COLO829 (cell line): Measurements from ENCODE around the gene GOLGA6B.
"Not testable (repeated sequence)": the region's sequence is repeated elsewhere in the genome, so short reads cannot be mapped to it uniquely, and the experiment has no call there.

Experiments
- DNase-seq: peaks from one replicate; pipeline ENCODE4 v3.0.0; 2012; ENCODE audit warnings: low spot score

The GOLGA6B gene, protein sequence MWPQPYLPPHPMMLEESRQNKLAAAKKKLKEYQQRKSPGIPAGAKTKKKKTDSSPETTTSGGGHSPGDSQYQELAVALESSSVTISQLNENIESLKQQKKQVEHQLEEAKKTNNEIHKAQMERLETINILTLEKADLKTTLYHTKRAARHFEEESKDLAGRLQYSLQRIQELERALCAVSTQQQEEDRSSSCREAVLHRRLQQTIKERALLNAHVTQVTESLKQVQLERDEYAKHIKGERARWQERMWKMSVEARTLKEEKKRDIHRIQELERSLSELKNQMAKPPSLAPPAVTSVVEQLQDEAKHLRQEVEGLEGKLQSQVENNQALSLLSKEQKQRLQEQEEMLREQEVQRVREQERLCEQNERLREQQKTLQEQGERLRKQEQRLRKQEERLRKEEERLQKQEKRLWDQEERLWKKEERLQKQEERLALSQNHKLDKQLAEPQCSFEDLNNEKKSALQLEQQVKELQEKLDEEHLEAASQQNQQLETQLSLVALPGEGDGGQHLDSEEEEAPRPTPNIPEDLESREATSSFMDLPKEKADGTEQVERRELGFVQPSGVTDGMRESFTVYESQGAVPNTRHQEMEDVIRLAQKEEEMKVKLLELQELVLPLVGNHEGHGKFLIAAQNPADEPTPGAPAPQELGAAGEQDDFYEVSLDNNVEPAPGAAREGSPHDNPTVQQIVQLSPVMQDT

DNA sequence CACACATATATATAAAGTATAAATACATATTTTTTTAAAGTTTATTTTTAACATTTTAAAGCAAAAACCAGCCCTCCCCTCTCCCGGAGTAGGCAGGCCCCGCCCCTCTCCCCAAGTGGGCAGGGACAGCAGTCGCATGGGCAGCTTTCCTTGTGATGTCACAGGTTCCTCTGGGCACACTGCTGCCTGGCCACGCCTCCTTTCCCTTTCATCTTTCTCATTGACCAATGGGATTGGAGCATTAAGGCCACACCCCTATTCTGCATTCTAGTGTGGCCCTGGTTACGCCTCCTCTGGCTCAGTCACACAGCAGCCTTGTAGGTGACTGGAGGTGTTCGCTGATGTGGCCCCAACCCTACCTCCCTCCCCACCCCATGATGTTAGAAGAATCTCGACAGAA is at the start of gene GOLGA6B:
Gene GOLGA6B (plus strand): TSS at position 301 of the 400 bp plus-strand sequence. CDS start 41 bp downstream, at position 342.
- DNase-seq, result not testable (repeated sequence)

DNA sequence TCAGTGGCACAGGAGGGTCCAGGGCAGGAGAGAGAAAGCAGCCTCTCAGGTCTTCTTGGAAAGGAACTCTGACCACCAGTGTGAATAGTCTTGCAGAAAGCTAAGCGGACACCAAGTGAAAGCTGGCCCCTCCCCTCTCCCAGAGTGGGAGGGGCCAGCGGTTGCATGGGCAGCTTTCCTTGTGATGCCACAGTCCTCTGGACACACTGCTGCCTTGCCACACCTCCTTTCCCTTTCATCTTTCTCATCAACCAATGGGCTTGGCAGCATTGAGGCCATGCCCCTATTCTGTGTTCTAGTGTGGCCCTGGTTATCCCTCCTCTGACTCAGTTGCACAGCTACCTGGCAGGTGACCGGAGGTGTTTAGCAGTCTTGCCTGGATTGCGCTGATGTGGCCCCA is 49.7 kb upstream of the GOLGA6B start:
- DNase-seq, result peak; percentile 21

DNA sequence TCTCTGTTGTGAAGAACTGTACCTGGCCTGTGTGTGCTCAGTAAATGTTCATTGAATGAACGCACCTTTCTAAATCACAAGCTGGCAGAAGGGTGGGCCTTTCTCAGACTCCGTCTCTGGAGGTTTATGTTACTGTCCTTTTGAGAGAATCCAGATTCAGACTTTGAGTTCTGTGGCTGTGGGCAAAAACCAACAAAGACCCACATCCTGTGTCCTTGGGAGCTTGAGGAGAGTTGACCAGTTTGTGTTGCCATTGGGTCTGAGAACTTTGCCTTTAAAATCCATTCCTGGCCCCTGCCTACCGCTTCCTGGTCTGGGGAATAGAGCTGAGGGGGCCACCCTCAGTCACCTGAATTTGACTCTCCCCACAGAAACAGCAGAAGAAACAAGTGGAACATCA is 46.4 kb upstream of the GOLGA6B start:
- DNase-seq, result not testable (repeated sequence)

DNA sequence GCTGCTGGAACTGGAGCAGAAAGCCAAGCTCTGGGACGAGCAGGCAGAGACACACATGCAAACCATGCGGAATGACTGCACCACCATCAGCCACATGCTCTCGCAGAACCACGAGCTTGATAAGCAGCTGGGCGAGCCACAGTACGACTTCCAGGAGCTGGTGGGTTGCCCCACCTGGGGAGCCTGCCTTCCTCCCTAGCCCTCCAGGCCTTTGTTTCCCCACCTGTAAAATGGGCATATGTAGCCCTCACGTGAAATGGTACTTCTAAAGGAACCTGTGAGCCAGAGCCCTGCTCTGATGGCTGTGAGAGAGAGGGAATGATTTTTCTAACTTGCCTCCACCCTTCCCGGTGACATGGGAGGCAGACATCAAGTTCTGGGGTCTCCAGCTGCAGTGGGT is 44.6 kb upstream of the GOLGA6B start:
- DNase-seq, result no peak

DNA sequence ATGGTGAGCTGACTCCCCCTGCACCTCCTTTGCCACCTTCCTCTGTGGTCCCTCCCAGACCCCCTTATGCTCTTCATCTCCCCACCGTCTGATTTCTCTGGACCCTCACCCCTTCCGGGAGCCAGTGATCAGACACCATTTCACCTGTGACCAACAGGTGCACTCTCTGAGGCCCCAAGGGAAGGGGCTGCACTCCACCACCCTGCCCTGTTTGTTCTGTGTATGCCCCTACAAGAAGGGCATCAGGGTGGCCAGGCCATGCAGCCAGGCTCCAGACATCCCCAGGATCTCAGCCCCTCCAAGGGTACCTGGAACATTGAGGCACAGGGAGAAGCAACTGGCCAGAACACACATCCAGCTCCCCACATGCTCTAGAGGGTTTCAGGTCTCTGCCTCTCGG is 42.2 kb upstream of the GOLGA6B start:
- DNase-seq, result not testable (repeated sequence)

DNA sequence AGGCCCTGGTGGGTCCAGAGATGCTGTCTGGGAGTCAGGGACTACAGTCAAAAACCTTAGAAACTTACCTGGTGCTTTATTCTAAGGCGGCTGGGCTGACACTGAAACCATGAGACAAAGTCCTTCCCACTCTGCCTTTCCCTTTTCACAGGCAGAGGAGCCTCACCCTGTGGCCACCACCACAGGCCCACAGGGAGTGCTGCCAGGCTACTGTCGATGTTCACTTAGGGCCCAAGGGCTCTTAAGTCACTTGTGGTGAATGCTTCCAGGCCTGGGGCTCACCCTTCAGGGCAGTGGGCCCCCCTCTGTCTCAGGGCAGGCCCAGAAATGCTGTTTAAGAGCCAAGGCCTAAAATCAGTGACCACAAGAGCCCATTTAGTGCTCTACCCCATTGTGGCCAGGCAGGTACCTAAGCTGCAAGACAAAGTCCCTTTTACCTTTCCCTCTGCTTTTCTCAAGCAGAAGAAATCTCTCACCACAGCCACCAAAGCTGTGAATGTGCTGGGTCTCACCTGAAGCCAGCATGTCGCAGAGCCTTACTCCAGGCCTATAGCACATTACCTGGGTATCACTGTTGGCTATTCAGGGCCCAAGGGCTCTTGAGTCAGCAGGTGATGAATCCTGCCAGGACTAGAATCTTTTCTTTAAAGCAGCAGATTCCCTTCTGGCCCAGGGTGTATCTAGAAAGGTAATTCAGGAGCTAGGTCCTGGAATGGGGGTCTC is 39.5 kb upstream of the GOLGA6B start:
- no peak for DNase-seq

DNA sequence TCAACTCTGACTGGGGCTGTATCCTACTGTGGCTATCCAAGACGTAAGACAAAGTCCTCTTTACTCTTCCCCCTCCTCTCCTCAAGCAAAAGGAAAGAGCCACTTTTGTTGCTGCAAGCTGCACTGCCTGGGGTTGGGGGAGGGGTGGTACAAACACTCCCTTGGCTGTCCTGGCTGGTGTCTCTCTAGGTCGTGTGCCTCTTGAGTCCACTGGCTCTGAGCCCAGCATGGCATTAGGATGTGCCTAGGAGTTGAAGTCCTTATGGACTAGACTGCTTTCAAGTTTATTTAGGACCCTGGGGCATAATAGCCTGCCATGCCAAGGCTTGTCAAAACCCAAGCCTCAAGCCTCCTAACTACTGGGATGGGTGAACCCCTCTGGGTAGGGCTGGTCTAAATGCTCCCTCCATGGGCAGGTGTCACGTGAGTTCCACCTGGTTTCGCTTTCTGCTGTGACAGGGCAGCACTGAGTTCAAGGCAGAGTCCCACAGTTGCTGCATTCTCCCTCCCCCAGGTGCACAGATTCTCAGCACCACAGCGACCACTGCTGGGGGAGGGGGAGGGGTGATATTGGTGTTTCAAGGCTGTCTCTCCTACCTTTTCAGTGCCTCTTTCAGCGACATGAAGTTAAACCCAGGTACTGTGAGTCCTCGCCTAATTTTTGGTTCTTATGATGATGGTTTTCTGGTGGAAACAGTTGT is 38.8 kb upstream of the GOLGA6B start:
- DNase-seq, result not testable (repeated sequence)

DNA sequence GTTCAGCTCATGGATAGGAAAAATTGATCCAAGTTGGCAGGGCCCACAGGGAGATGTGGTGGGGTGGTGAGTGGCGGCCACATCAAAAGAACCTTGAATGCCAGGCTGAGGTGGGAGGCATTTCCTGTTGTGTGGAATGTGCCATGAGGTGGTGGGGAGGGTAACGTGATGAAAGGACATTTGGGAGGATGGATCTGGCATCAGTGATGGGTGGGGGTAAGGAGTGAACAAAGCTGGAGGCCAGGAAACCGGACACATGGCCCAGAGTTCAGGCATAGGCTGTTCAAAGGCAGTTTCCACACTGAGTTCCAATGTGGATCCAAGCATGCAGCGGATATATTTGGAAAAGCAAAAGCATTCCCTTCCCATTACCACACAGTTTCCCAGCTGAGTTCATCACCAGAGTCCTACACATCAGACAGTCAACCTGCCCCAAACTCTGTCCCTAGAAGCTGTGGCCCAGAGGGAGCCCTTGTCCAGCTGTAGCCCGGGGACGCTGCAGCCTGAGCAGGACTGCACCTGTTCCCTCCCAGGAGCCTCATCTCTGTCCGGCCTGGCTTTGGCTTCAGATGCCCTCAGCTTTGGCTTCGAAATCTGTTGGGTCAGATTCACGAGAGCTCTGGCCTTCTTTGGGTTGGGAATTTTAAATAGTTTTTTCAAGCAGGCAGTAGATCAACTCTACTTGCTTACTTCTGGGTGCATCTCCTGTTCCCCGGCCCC is 37.8 kb upstream of the GOLGA6B start:
- DNase-seq, result no peak

DNA sequence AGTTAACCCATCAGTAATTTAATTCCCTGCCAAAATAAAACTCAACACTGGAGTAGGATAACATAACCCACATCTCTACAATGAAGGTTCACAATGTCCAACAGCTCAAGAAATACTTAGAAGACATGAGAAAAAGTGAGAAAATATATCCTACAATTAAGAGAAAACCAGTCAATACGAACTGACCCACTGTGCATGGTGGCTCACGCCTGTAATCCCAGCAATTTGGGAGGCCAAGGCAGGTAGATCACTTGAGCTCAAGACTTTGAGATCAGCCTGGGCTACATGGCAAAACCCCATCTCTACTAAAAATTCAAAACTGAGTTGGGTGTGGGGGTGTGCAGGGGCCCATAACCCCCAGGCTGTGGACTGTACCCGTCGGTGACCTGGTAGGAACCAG is 30.6 kb upstream of the GOLGA6B start:
- not testable (repeated sequence) for DNase-seq

DNA sequence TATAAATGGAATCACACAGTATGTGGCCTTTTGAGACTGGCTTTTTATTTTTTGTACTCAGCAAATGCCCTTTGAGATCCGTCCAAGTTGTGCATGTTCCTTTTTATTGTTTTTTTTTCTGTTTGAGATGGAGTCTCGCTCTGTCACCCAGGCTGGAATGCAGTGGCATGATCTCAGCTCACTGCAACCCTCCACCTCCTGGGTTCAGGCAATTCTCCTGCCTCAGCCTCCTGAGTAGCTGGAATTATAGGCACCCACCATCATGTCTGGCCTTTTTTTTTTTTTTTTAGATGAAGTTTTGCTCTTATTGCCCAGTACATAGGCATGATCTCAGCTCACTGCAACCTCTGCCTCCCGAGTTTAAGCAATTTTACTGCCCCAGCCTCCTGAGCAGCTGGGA is 28.3 kb upstream of the GOLGA6B start:
- not testable (repeated sequence) for DNase-seq

DNA sequence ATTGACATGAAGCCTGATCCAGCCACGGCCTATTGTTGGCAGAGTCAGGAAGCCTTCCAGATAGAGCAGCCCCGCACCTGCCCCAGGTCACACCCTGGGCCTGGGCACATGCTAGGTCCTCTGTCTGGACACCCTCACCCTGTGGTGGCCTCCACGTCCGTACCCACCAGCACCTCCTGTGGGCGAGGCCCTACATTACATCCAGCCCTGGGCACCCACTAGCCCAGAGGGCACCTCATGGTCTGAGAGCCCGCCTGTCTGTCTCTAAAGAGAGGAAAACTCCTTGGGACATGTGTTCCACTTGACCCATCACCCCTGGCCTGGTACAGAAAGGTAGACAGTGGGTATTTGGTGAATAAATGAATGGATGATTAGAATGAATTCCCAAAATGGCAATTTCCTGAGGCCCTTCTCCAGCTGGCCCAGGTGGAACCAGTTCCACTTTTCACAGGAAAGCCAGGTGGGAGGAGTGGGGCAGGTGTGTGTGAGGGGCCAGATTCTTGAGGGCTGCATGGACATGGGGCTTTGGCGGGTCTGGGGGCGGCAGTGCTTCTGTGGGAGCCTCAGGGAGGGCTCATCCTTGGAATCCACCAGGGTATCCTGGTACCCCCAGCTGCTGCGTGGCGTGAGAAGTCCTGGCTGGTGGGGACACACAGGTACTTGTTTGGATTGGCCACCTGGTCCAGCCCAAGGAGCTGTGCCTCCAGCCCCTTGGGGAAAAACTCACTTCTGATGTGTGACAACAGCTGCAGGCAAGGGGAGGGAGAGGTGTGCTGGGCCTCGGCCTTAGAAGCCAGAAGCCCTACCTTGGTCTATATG is 26.0 kb upstream of the GOLGA6B start:
- not testable (repeated sequence) for DNase-seq

DNA sequence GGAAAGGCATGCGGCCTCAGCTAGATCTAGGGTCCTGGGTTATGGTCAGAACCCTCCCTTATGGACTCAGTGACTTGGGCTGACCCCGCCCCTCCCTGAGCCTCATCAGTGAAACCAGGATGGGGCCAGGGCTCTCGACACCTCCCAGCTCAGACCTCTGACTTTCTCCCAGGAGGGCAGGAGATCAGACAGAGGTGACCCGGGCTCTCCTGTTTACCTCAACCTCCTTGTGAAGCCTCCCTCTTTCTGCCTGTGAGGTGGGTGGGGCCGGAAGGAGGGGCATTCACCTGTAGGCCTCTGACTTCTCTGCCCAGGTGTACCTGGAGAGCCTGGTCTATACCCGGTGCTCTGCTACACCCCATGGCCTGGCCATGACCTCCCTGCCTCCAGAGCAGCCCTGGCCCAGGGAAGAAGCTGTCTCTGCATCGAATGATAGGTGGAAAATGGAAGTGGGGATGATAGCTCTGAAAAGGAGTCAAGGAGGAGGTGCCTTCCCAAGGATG is 25.4 kb upstream of the GOLGA6B start:
- not testable (repeated sequence) for DNase-seq

DNA sequence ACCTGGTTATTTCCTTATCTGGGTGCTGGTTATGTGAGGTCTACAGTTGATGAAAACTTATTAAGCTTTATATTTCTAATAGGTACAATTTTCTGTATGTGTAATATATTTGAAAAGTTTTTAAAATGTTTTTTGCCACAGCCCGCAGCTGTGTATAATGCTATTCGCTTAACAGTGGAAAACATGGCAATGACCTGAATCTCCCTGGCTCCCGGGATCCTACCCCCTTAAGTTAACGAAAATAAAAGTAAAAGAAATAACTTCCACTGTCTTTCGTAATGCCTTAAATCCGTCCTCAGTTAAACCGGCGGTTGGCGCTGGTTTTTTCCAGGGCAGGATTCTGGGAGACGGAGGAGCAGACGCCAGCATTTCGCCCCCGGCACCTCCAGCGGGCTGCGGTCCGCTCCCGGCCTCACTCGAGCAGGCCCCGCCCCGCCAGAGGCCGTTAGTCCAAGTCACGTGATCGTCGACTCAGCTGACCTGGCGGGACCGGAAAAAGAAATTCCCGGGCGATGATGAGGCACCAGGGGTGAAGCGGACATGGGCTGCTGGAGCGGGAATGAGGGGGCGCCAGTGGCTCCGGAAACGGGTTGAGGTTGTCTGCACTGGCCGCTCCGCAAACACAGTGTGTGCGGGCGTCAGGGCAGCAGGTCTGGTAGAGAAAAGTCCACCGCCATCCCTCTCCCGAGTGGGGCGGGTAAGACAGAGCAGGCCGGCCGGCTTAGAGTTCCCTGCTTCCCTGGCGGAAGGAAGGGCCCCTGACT is 17.8 kb upstream of the GOLGA6B start:
- not testable (repeated sequence) for DNase-seq

DNA sequence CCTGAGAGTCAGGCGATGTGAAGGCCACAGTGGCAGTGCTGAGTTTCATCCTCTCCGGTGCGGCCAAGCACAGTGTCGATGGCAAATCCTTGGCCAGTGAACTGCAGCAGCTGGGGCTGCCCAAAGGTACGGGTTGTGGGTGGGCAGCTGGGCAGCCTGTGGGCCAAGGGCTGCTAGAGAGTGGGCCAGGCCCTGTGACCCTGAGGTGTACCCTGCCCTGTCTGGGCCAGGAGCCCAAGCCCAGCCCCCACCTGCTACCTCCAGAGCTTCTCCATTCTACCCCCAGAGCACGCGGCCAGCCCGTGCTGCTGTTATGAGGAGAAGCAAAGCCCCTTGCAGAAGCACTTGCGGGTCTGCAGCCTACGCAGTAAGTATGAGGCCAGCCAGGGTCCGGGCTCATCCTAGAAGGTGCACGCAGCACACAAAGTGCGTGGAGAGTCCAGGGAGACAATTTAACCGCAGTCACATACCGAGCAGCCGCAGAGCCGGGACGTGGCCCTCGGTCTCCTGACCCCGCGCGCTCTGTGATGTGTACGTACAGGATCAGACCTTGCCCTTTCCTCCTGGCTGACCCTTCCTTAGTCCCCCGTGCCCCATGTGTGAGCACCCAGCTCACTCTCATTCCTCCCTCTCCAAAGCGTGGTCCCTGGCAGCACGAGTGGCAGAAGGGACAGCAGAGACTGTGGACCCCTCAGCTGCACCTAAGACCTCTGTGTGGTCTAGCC is 14.6 kb upstream of the GOLGA6B start:
- not testable (repeated sequence) for DNase-seq

DNA sequence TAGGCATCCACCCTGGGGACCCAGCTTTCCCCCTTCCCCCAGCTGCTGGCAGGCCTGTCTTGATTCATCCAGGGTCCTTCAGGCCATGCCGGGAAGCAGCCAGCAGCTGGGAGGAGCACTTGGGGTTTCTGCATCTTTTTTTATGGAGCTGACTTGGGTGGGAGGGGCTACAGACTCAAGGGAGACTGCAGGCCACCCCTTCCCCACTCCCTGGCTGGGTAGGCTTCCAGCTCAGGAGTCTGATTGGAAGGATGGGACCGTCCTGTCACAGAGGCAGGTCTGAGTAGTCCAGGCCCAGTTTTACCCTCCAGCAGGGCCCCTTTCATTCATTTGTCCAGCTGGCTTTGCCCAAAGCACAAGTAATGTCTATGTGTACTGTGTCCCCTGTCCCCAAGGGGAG is 12.2 kb upstream of the GOLGA6B start:
- DNase-seq, result not testable (repeated sequence)

DNA sequence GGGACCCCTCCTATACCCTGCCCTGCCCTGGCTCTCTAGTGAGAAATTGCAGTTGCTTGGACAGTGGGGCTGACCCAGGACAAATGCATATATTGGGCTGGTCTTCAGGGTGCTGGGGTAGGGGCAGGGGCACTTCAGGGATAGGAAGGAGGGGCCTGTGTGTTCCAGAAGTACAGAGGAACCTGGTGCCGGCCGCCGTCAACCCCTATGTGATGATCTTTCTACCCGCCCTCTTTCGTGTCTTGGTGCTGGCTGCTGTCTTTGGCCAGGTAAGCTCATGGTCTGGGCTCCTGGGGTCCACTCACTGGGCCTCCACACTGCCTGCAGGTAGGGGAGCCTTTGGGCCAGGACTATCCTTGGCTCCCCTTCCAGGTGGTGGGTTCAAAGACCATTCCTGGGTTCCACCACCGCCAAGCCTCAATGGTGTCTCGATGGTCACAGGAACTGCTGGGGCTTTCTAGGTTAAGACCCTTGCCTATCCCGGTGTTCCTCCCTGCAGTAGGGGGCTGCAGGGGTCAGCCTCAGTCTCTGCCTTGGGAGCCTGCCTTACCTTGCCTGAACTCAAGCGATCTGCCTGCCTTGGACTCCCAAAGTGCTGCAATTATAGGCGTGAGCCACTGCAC is 5.8 kb upstream of the GOLGA6B start:
- not testable (repeated sequence) for DNase-seq

DNA sequence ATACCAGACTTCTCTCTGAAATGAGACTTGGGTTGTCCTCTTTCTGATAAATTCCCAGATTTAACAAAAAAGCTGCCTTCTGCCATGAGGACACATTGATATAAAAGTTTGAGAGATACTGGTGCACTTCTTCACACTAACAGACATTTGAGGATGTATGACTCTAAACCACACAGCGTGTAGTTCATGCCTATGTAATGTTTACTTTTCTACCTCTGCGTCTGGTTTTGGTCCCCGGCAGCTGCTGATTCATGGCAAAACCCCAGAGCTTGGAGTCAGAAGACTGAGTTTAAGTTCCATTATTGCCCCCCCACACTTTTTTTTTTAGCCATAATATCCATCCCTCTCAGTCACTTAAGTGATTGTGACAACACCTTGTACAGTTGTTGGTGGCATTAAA is 1.5 kb downstream of the GOLGA6B start:
- DNase-seq, result not testable (repeated sequence)

DNA sequence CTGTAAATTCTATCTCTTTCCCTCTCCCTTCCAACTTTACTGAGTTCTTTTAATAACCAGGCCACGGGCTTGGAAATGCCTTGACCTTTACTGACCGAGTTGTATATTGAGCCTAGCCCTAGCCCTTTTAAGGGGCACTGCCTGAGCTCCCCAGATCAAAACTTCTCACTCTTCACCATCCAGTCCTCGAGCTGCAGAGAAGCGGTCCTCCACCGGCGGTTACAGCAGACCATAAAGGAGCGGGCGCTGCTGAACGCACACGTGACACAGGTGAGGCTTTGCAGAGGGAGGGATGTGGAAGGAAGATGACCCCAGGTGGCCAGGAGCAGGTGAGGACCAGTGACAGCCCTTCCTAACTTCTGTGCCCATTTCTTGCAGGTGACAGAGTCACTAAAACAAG is 6.6 kb downstream of the GOLGA6B start:
- not testable (repeated sequence) for DNase-seq
